Activated T-cell treated with anti-CD3 and anti-CD28 coated beads for 48 hours (primary cell): ENCODE data around the gene CAB39L.

Experiments used
- DNase-seq: peaks from one replicate; pipeline ENCODE4 v3.0.0-alpha.2; 2020; ENCODE audit warnings: low read depth

Gene CAB39L

DNA sequence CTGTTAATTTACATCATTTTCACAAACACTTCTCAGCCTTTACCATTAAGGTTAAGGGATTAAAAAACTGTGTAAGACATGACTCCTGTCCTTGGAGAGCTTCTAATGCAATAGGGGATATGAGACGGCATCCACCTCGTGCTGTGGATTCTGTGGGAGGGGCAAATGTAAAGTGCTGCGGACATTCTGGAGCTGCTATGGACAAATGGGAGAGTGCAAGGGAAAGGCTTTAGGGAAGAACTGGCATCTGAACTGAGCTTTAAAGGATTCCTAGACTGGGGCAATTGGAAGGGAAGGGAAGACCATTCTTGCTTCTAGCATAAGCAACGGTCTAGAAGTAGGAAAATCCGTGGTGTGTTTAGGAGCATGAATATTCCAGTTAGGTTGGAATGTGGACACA is 164.8 kb downstream of the CAB39L start:
- no peak for DNase-seq

DNA sequence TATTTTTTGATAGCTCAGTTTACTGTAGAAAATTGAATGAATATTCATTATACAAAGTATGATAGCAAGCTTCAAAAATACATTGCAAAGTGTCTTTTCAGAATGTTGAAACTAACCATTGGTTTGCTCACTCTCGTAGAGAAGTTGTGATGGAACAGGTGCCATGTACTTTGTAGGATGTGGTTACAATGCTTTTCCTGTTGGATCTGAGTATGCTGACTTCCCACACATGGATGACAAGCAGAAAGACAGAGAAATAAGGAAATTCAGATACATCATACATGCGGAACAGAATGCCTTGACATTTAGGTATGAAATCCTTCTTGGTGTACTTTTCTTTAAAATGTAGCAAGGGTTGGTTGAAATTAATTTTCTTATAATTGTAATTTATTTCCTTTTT is 165.7 kb downstream of the CAB39L start:
- no peak for DNase-seq

DNA sequence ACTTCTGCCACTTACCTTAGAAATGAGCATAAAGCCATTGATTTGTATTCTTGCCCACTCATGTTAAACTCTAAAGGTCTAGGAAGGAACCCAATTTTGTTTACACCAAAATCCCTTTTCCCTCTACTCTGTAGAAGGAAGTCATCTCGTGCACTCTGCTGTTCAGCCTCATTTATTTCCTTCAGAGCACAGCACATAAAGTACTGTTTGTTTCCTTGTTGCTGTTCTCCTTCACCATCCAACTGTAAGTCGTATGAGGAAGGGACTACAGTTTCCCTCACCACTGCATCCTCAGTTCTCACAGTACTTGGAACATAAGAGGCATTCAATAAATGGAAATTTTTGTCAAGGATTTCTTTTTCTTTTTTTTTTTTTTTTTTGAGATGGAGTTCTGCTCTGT is 171.6 kb downstream of the CAB39L start:
- DNase-seq = no peak

DNA sequence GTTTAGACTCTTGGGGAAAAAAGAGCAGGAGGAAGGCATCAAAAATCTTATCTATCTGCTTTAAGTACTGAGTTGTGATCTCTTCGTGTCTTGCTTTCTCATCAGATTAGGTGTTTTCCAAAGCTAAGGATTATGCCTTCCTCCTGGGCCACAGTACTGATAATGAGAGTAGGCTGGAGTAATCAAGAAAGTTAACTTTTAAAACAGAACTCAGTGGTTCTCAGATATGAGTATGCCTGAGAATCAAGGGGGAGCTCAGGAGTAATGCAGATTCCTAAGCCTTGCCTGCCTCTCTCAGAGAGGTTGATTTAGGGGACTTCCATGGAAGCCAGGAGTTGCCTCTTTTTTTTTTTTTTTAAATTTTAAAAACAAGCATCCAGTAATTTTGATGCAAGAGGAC is 172.6 kb downstream of the CAB39L start:
- no peak for DNase-seq

DNA sequence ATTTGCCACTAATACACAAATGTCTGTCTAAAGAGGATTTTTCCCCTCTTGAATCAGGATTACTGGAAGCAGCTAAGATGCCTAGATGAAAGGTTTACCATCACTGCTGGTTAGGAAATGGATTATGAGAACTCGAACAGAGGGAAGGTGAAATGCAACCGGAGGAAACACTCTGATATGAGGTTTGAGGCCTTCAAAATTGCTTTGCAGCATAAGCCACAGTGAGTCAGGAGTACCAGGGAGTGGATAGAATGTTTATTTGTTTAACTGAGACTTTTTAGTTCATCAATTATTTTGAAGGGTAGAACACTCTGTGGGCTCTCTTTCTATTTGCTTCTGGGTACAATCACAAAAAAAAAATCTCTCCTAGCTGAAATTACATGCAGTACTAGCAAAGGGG is 178.0 kb downstream of the CAB39L start:
- no peak for DNase-seq

DNA sequence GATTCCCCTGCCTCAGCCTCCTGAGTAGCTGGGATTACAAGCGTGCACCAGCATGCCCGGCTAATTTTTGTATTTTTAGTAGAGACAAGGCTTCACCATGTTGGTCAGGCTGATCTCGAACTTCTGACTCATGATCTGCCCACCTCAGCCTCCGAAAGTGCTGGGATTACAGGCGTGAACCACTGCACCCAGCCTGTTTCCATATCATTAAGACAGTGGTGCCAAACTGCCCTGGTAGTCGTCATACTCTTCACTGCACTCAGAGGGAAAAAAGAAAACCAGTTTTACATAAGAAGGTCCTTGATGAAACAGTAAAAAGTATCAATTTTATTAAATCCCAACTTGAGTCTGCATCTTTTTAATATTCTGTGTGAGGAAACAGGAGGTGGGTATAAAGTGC is 181.2 kb downstream of the CAB39L start:
- no peak for DNase-seq

DNA sequence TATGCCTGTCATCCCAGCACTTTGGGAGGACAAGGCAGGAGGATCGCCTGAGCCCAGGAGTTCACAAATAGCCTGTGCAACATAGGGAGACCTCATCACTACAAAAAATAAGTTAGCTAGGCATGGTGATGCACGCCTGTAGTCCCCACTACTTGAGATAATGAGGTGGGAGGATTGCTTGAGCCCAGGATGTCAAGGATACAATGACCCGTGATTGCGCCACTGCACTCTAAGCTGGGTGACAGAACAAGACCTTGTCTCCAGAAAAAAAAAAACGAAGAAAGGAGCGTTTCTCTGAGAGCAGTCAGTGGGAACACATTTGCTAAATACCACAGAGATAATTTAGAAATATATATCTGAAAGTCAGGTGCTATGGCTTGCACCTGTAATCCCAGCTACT is 184.3 kb downstream of the CAB39L start:
- DNase-seq = no peak
